A673 (cell line): Measurements from ENCODE around the gene ASTL. TPM values are rescaled to one million over a fixed set of nuclear protein-coding genes. Genes with fewer than 3 reads are reported as not detected.

Source experiments
- BruUV-seq: library from RNA; stranded (reverse); fragments of 400-500 nt; replicated peaks from 2 replicates; lab custom pipeline; 2021; lab: Mats Ljungman, UMichigan
- CTCF ChIA-PET: fragments of 300-600 bp; sonication (Branson Sonifier 250); formaldehyde crosslinking; loops from one replicate; lab custom pipeline; 2022; ENCODE audit warnings: antibody characterized with exemption; lab: Charles Lee
- POLR2A ChIA-PET: fragments of 300-600 bp; sonication (Branson Sonifier 250); formaldehyde crosslinking; loops from one replicate; lab custom pipeline; 2022; ENCODE audit warnings: antibody characterized with exemption; ENCODE audit not compliant: low non-redundant PET; lab: Charles Lee
- DNase-seq: peaks from one replicate; pipeline ENCODE4 v3.0.0-alpha.2; 2015; ENCODE audit warnings: low spot score
- H3K27ac ChIP-seq: fragments of 200-600 bp; sonication (generic); 2 replicates; pipeline ENCODE4 v1.5.1; 2016; ENCODE audit warnings: mixed run types, low read depth, mild to moderate bottlenecking, mixed read lengths, antibody characterized with exemption, low read length; ENCODE audit not compliant: poor library complexity, severe bottlenecking
- H3K27me3 ChIP-seq: fragments of 200-600 bp; sonication (generic); replicated peaks from 2 replicates; pipeline ENCODE4 v1.6.1; 2017; ENCODE audit warnings: mixed run types, low read depth, mild to moderate bottlenecking, mixed read lengths, antibody characterized with exemption, low read length; ENCODE audit not compliant: insufficient read depth, poor library complexity
- H3K36me3 ChIP-seq: fragments of 200-600 bp; sonication (generic); 2 replicates; pipeline ENCODE4 v1.6.1; 2016; ENCODE audit warnings: mixed run types, mild to moderate bottlenecking, mixed read lengths, antibody characterized with exemption, low read length; ENCODE audit not compliant: insufficient read depth, poor library complexity, severe bottlenecking
- H3K4me1 ChIP-seq: fragments of 200-600 bp; sonication (generic); 2 replicates; pipeline ENCODE4 v1.6.1; 2017; ENCODE audit warnings: mixed run types, mild to moderate bottlenecking, mixed read lengths, antibody characterized with exemption, low read length; ENCODE audit not compliant: insufficient read depth, poor library complexity, severe bottlenecking
- H3K4me3 ChIP-seq: fragments of 200-600 bp; sonication (generic); 2 replicates; pipeline ENCODE4 v1.5.1; 2016; ENCODE audit warnings: low read depth, mixed run types, mild to moderate bottlenecking, mixed read lengths, low read length; ENCODE audit not compliant: poor library complexity, severe bottlenecking
- H3K9me3 ChIP-seq: fragments of 200-600 bp; sonication (generic); 2 replicates; pipeline ENCODE4 v1.6.1; 2016; ENCODE audit warnings: mixed run types, low read depth, mild to moderate bottlenecking, mixed read lengths, antibody characterized with exemption, low read length; ENCODE audit not compliant: poor library complexity, severe bottlenecking
- EZH2 ChIP-seq: fragments of 200-600 bp; sonication (generic); IDR thresholded peaks from 2 replicates; pipeline ENCODE4 v1.6.1; 2017; ENCODE audit warnings: borderline replicate concordance, low read depth, mild to moderate bottlenecking, mixed read lengths, antibody characterized with exemption, low read length; ENCODE audit not compliant: poor library complexity, severe bottlenecking
- intact Hi-C: fragments of 100-400 bp; cut with micrococcal nuclease; formaldehyde crosslinking; loops from one replicate; pipeline ENCODE4 v1.10.0; 2022; ENCODE audit not compliant: unreplicated experiment
- total RNA-seq: library from RNA; stranded (reverse); gene quantifications from 2 replicates; pipeline ENCODE4 v1.2.3, GENCODE V29; 2021
- TF ChIP-seq, protein P1 (sequence below): fragments of 300-800, 200-600 bp; sonication (generic); conservative IDR thresholded peaks from 2 replicates; pipeline ENCODE4 v1.5.1; 2017; ENCODE audit warnings: low read depth, mild to moderate bottlenecking, antibody characterized with exemption, low read length, moderate library complexity, mixed read lengths

Gene ASTL
- total RNA-seq, 1 experiment from 2014 or later = not detected

- no peaks in the 10 kb centered on the region for H3K9me3 ChIP-seq
- CTCF ChIA-PET = no interaction called here
These were observed 34.4 kb downstream of the ASTL start for GRCh38 chr2:96103761-96104486.

GRCh38 chr2:96103187-96103601 is 35.1 kb downstream of the ASTL start:
- intact Hi-C loops = no loop called here

More at GRCh38 chr2:96103761-96104486, 34.4 kb downstream of the ASTL start:
- DNase-seq = no peak
- no TSS peak for BruUV-seq
- POLR2A ChIA-PET = no interaction called here
- Histone ChIP-seq H3K4me1 (no peaks in the 10 kb centered on the region), H3K36me3 (no peaks in the 10 kb centered on the region), H3K27me3 (no peaks in the 10 kb centered on the region), H3K27ac (no peak overlapping the region), H3K4me3 (no peak overlapping the region)
- intact Hi-C loops = no loop called here
- TF ChIP-seq EZH2 = no peak
- TF ChIP-seq, protein P1, sequence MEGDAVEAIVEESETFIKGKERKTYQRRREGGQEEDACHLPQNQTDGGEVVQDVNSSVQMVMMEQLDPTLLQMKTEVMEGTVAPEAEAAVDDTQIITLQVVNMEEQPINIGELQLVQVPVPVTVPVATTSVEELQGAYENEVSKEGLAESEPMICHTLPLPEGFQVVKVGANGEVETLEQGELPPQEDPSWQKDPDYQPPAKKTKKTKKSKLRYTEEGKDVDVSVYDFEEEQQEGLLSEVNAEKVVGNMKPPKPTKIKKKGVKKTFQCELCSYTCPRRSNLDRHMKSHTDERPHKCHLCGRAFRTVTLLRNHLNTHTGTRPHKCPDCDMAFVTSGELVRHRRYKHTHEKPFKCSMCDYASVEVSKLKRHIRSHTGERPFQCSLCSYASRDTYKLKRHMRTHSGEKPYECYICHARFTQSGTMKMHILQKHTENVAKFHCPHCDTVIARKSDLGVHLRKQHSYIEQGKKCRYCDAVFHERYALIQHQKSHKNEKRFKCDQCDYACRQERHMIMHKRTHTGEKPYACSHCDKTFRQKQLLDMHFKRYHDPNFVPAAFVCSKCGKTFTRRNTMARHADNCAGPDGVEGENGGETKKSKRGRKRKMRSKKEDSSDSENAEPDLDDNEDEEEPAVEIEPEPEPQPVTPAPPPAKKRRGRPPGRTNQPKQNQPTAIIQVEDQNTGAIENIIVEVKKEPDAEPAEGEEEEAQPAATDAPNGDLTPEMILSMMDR = no peak

GRCh38 chr2:96102596-96103186 is 35.6 kb downstream of the ASTL start:
- H3K27me3 ChIP-seq = no peaks in the 10 kb centered on the region
- no peaks in the 10 kb centered on the region for H3K4me1 ChIP-seq
- H3K4me3 ChIP-seq = no peak overlapping the region
- intact Hi-C loops = no loop called here
- BruUV-seq = no TSS peak
- DNase-seq = no peak
- no peaks in the 10 kb centered on the region for H3K9me3 ChIP-seq
- TF ChIP-seq EZH2 = no peak
- TF ChIP-seq, protein P1 = no peak
- H3K36me3 ChIP-seq = no peaks in the 10 kb centered on the region
- ChIA-PET POLR2A (no interaction called here), CTCF (no interaction called here)
- H3K27ac ChIP-seq = no peak overlapping the region

More at GRCh38 chr2:96103187-96103601, 35.1 kb downstream of the ASTL start:
- DNase-seq = no peak
- no TSS peak for BruUV-seq
- ChIA-PET CTCF (no interaction called here), POLR2A (no interaction called here)
- TF ChIP-seq, protein P1 = no peak
- Histone ChIP-seq H3K9me3 (no peaks in the 10 kb centered on the region), H3K4me3 (no peak overlapping the region), H3K27me3 (no peaks in the 10 kb centered on the region), H3K27ac (no peak overlapping the region), H3K4me1 (no peaks in the 10 kb centered on the region), H3K36me3 (no peaks in the 10 kb centered on the region)
